Activated CD4-positive, alpha-beta T cell treated with anti-CD3 and anti-CD28 coated beads, Interleukin-2, amount 10 ng/mL, durations not matched to agents 24 days and 14 days (primary cell): ENCODE results near the gene EFCAB11. TPM values are rescaled to one million over a fixed set of nuclear protein-coding genes. Genes with fewer than 3 reads are reported as not detected.

ENCODE experiments used
- DNase-seq: peaks from one replicate; pipeline ENCODE4 v3.0.0; 2022
- H3K27ac Mint-ChIP-seq: one replicate; pipeline ENCODE4 v1.8.0; 2022; ENCODE audit warnings: mild to moderate bottlenecking, mixed read lengths
- H3K27me3 Mint-ChIP-seq: one replicate; pipeline ENCODE4 v1.8.0; 2022; ENCODE audit warnings: mixed read lengths
- H3K36me3 Mint-ChIP-seq: one replicate; pipeline ENCODE4 v1.8.0; 2022; ENCODE audit warnings: low read depth, mild to moderate bottlenecking, mixed read lengths
- H3K4me1 Mint-ChIP-seq: one replicate; pipeline ENCODE4 v1.8.0; 2021; ENCODE audit warnings: mixed read lengths
- H3K4me3 Mint-ChIP-seq: one replicate; pipeline ENCODE4 v1.8.0; 2022; ENCODE audit warnings: mild to moderate bottlenecking, moderate library complexity, mixed read lengths
- H3K9me3 Mint-ChIP-seq: one replicate; pipeline ENCODE4 v1.8.0; 2021; ENCODE audit warnings: mixed read lengths
- intact Hi-C: fragments of 100-400 bp; cut with micrococcal nuclease; formaldehyde crosslinking; loops from one replicate; pipeline ENCODE4 v1.15.1; 2023
- total RNA-seq: library from RNA; stranded (reverse); gene quantifications from 2 replicates; pipeline ENCODE4 v1.2.3, GENCODE V29; 2022

The EFCAB11 gene
- total RNA-seq, 1 donor from 2014 or later: 6.8 TPM

- no peak overlapping the region for H3K27ac Mint-ChIP-seq
Observed at GRCh38 chr14:89912667-89913211, 41.8 kb downstream of the EFCAB11 start.

GRCh38 chr14:89912221-89912620, 42.3 kb downstream of the EFCAB11 start:
- H3K4me1 Mint-ChIP-seq: no peaks in the 10 kb centered on the region
- peaks cover 26% of the 10 kb centered on the region for H3K27me3 Mint-ChIP-seq
- DNase-seq: no peak
- intact Hi-C loops: loop anchor here (10.0 kb wide), 1 partner anchor 137 kb away; no protein-coding TSS in a partner anchor
- H3K9me3 Mint-ChIP-seq: no peaks in the 10 kb centered on the region
- no peak overlapping the region for H3K27ac Mint-ChIP-seq
- no peaks in the 10 kb centered on the region for H3K36me3 Mint-ChIP-seq
- H3K4me3 Mint-ChIP-seq: no peak overlapping the region

More at GRCh38 chr14:89912667-89913211, 41.8 kb downstream of the EFCAB11 start:
- H3K36me3 Mint-ChIP-seq: no peaks in the 10 kb centered on the region
- no peak overlapping the region for H3K4me3 Mint-ChIP-seq
- H3K4me1 Mint-ChIP-seq: no peaks in the 10 kb centered on the region
- H3K9me3 Mint-ChIP-seq: no peaks in the 10 kb centered on the region
- intact Hi-C loops: loop anchor here (10.0 kb wide), 1 partner anchor 138 kb away; no protein-coding TSS in a partner anchor
- peaks cover 24% of the 10 kb centered on the region for H3K27me3 Mint-ChIP-seq
- no peak for DNase-seq

DNA sequence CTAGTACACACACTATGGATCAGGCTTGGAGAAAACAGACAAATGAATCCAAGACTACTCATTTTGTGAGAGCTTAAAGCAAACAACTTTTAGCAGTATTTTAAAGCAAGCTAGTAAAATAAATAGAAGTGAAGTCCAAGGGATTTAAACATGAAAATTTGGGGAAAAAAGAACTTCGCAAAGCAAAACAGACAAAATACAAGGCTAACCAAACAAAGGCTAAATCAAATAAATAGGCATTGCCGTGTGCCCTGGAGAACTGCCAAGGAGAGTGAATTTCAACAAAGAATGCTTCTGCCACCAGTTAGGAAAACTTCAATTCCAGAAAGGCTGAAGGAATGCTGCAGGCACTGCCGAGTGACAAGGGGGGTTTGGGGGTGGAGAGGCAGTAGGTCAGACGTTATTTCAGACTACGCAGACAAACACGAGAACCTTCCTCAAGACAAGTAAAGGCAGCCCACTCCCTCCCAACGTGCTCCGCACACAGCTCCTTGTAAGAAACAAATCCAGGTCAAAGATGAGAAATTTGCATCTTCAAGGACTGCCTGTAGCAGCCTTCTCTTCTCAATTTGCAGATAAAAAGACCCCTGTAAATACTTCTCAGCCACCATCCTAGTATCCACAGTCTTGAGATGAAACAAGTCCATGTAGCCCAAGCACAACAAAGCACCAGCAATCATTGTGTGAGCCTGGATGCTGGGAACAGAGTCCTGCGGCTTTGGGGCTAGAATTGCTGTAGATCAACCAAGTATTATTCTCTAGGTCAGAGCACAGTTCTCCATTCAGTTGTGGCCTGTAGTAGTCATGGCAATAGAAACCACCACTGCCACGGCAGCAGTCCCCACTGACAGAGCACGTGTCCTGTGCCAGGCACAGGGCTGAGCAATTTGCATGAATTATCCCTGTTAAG, 43.3 kb downstream of the EFCAB11 start:
- no peaks in the 10 kb centered on the region for H3K36me3 Mint-ChIP-seq
- H3K27me3 Mint-ChIP-seq: peaks cover 28% of the 10 kb centered on the region
- intact Hi-C loops: loop anchor here (10.0 kb wide), 1 partner anchor 136 kb away; no protein-coding TSS in a partner anchor
- H3K4me1 Mint-ChIP-seq: no peaks in the 10 kb centered on the region
- no peak overlapping the region for H3K4me3 Mint-ChIP-seq
- no peaks in the 10 kb centered on the region for H3K9me3 Mint-ChIP-seq
- H3K27ac Mint-ChIP-seq: no peak overlapping the region
- no peak for DNase-seq

DNA sequence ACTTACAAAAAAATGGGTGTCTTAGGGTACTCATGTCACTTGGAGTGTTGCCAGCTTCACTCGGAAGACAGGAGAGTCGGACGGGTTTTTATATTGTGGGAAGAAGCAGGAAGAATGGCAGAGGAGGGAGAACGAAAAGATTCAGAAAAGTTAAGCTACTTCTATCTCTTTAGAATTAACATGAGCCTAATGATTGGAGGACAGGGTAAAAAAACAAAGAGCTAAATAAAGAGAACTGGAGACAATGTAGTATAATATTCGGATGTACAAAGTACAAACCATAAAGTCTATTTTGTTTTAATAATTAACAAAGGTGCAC, 43.9 kb downstream of the EFCAB11 start:
- Mint-ChIP-seq H3K9me3 (no peaks in the 10 kb centered on the region), H3K27me3 (peaks cover 28% of the 10 kb centered on the region), H3K4me3 (no peak overlapping the region), H3K36me3 (no peaks in the 10 kb centered on the region), H3K4me1 (peaks cover 1% of the 10 kb centered on the region), H3K27ac (no peak overlapping the region)
- intact Hi-C loops: loop anchor here (10.0 kb wide), 1 partner anchor 136 kb away; no protein-coding TSS in a partner anchor
- DNase-seq: no peak

GRCh38 chr14:89909586-89909985, 44.9 kb downstream of the EFCAB11 start:
- DNase-seq: no peak
- intact Hi-C loops: no loop called here
- H3K27me3 Mint-ChIP-seq: peaks cover 23% of the 10 kb centered on the region
- no peak overlapping the region for H3K4me3 Mint-ChIP-seq
- no peak overlapping the region for H3K27ac Mint-ChIP-seq
- no peaks in the 10 kb centered on the region for H3K36me3 Mint-ChIP-seq
- H3K4me1 Mint-ChIP-seq: peaks cover 3% of the 10 kb centered on the region
- H3K9me3 Mint-ChIP-seq: no peaks in the 10 kb centered on the region

GRCh38 chr14:89908712-89909450, 45.6 kb downstream of the EFCAB11 start:
- H3K27ac Mint-ChIP-seq: no peak overlapping the region
- no peaks in the 10 kb centered on the region for H3K36me3 Mint-ChIP-seq
- no peak overlapping the region for H3K4me3 Mint-ChIP-seq
- H3K4me1 Mint-ChIP-seq: peaks cover 5% of the 10 kb centered on the region
- no peaks in the 10 kb centered on the region for H3K9me3 Mint-ChIP-seq
- intact Hi-C loops: no loop called here
- DNase-seq: no peak
- peaks cover 24% of the 10 kb centered on the region for H3K27me3 Mint-ChIP-seq

GRCh38 chr14:89907655-89908054, 46.9 kb downstream of the EFCAB11 start:
- Mint-ChIP-seq H3K27ac (no peak overlapping the region), H3K9me3 (no peaks in the 10 kb centered on the region), H3K4me3 (no peak overlapping the region), H3K36me3 (no peaks in the 10 kb centered on the region), H3K27me3 (peaks cover 23% of the 10 kb centered on the region), H3K4me1 (peaks cover 12% of the 10 kb centered on the region)
- intact Hi-C loops: no loop called here
- DNase-seq: no peak

DNA sequence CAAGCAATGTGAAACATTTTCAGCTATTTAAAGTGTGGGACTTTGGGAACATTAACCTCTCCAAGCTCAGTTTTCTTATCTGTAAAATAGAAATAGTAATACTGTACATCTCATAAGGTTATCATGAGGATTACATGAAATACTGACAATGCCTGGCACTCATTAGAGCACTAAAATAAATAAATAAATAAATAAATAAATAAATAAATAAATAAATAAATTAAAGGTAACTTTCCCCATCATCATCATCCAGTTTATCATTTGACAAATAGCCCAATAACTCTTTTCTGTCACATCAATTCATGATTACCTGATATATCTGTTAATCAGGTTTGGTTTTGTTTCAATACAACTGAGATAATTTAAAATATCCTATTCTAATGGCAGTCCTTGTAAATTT, 48.5 kb downstream of the EFCAB11 start:
- no peak overlapping the region for H3K27ac Mint-ChIP-seq
- no peaks in the 10 kb centered on the region for H3K36me3 Mint-ChIP-seq
- intact Hi-C loops: no loop called here
- peaks cover 12% of the 10 kb centered on the region for H3K27me3 Mint-ChIP-seq
- no peak for DNase-seq
- H3K4me1 Mint-ChIP-seq: peaks cover 12% of the 10 kb centered on the region
- H3K4me3 Mint-ChIP-seq: no peak overlapping the region
- no peaks in the 10 kb centered on the region for H3K9me3 Mint-ChIP-seq

DNA sequence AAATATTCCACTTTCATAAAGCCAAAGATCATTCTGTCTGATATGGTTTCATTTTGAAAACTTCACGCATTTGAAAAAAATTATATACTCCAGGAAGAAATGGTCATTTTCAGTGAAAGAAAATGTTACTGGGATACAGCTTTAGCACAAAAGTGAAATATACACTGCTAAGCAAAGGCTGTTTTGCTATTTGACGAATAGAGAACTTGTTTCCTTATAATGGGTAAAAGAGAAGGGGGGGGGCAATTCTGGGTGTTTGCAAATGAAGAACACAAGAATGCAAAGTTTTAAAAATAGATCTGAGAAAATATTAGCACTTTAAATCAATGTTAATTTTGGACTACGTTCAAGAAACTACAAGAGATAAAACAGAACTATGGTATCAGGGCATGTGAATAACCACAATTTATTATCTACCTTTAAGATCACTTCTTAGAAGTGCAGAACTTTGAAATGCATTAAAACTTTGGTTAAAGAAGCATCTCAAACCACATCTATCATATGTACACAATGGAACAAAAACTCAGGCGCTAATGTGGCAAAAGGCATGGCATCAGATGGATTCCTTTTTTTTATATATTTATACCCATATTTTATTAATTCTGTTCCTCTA, 51.1 kb downstream of the EFCAB11 start:
- Mint-ChIP-seq H3K4me3 (peak overlapping the region; percentile 7), H3K9me3 (no peaks in the 10 kb centered on the region), H3K4me1 (peaks cover 12% of the 10 kb centered on the region), H3K27me3 (peaks cover 9% of the 10 kb centered on the region), H3K36me3 (no peaks in the 10 kb centered on the region), H3K27ac (no peak overlapping the region)
- intact Hi-C loops: loop anchor here (5.0 kb wide), 1 partner anchor 486 kb away; the partner anchor contains the start of gene FOXN3
- DNase-seq: no peak

DNA sequence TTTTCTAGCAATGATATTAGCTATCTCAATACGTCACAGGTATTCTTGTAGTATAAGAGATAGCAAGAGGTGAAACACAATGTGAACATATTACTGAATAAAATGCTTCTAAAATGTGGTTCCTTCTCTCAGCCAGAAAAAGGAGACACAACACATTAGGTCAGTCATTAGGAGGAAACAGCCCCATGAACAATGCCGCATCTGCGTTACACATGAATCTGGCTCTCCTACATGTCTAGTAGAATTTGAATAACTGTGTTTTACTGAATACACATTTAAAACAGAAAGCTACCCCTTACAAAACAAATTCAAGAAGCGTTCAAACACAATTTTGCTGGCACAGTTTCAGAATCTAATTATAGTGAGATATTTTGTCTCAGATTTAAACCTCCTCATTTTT, 51.6 kb downstream of the EFCAB11 start:
- DNase-seq: no peak
- intact Hi-C loops: loop anchor here (5.0 kb wide), 1 partner anchor 486 kb away; the partner anchor contains the start of gene FOXN3

DNA sequence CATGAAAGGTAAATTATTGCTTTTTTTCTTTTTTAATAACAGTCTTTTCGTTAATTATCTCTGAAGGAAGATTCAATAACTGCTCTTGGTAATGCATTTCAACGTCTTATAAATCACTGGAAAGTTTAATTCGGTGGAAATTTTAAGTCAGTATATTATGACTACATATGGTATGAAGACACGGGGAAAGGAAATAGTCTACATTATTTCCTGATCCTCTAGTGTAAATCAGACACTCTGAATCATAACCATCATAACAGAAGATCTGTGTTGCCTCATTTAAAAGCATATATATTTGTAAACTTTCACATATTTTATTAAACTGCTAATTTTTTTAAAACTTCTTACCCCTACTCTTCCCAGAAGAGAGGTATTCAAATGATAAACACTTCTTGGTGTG, 53.7 kb downstream of the EFCAB11 start:
- no peak overlapping the region for H3K27ac Mint-ChIP-seq
- intact Hi-C loops: loop anchor here (1.0 to 5.0 kb wide), 2 partner anchors 484 to 861 kb away; partner anchors contain the start of gene FOXN3
- H3K4me1 Mint-ChIP-seq: peaks cover 12% of the 10 kb centered on the region
- no peak for DNase-seq
- H3K9me3 Mint-ChIP-seq: no peaks in the 10 kb centered on the region
- H3K27me3 Mint-ChIP-seq: peaks cover 5% of the 10 kb centered on the region
- no peak overlapping the region for H3K4me3 Mint-ChIP-seq
- H3K36me3 Mint-ChIP-seq: no peaks in the 10 kb centered on the region

More for the DNA sequence above, 51.6 kb downstream of the EFCAB11 start:
- peaks cover 9% of the 10 kb centered on the region for H3K27me3 Mint-ChIP-seq
- no peak overlapping the region for H3K27ac Mint-ChIP-seq
- no peaks in the 10 kb centered on the region for H3K9me3 Mint-ChIP-seq
- H3K36me3 Mint-ChIP-seq: no peaks in the 10 kb centered on the region
- H3K4me1 Mint-ChIP-seq: peaks cover 12% of the 10 kb centered on the region
- peak overlapping the region; percentile 7 for H3K4me3 Mint-ChIP-seq

DNA sequence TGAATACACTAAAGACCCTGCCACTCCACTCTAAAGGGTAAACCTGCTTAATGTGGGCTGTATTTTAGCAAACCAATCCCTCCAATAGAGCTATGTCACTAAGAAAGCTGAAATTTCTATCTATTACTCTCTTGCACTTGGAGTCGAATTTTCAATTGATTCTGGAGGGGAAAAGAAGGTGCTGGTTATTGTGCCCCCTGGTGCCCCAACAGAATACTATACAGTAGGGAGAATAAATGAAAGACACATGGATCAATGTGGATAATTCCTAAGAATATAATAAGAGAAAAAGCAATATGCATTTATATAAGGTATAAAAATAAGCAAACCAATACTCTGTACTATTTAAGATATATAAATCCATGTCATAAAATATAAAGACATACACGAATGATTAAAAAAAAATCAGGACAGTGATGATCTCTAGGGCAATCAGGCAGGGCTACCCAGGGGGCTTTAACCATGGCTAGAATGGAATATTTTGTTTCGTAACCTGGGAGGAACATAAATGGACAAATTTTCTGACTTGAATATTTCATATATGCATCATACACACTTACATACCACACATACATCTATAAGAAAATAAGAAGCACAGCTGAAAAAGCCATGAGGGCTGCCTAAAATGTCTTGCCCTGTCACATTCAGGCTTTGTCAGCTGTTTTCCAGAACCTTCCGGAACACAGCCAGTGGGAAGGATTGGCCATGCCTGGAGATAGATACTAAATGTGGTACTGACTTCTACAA, 54.4 kb downstream of the EFCAB11 start:
- Mint-ChIP-seq H3K27ac (no peak overlapping the region), H3K4me1 (peaks cover 9% of the 10 kb centered on the region), H3K9me3 (no peaks in the 10 kb centered on the region), H3K36me3 (no peaks in the 10 kb centered on the region), H3K27me3 (peaks cover 5% of the 10 kb centered on the region), H3K4me3 (no peak overlapping the region)
- intact Hi-C loops: loop anchor here (1.0 to 5.0 kb wide), 2 partner anchors 483 to 860 kb away; partner anchors contain the start of gene FOXN3
- DNase-seq: peak; percentile 64

DNA sequence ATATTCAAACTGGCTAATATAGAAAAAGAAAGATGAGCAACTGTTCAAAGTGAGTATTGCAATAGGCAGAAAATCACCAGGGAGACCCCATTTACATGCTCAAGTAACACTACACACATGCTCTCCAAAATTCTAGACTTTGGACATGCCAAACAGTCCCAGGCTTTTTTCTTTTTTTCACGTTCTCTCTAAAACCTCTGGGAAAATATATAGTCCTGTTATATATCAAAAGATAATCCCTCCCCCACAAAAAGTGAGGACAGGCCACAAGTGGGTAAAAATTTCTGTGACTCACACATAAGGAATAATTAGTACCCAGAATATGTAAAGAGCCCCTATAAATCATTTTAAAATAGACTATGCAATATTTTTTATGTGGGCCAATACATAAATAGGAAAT, 55.2 kb downstream of the EFCAB11 start:
- Mint-ChIP-seq H3K27me3 (peaks cover 5% of the 10 kb centered on the region), H3K4me1 (peaks cover 9% of the 10 kb centered on the region), H3K27ac (no peak overlapping the region), H3K4me3 (no peak overlapping the region), H3K9me3 (no peaks in the 10 kb centered on the region), H3K36me3 (no peaks in the 10 kb centered on the region)
- intact Hi-C loops: no loop called here
- no peak for DNase-seq
